ENCODE measurements around the gene PANK1.

PANK1 gene

GRCh38 chr10:89634637-89635036 lies 10.4 kb downstream of the PANK1 start:
- TF ChIP-seq CTCF (conservative IDR thresholded peaks at IDR 0.05): no peak

GRCh38 chr10:89633484-89633883 lies 11.6 kb downstream of the PANK1 start:
- no peak for TF ChIP-seq CTCF (conservative IDR thresholded peaks at IDR 0.05)
- H3K27ac ChIP-seq: no peak overlapping the region

More at GRCh38 chr10:89634637-89635036, 10.4 kb downstream of the PANK1 start:
- H3K27ac ChIP-seq: no peak overlapping the region

GRCh38 chr10:89632824-89633223 lies 12.2 kb downstream of the PANK1 start:
- TF ChIP-seq CTCF (conservative IDR thresholded peaks at IDR 0.05): no peak
- no peak overlapping the region for H3K27ac ChIP-seq

GRCh38 chr10:89627830-89628229 lies 17.2 kb downstream of the PANK1 start:
- no peak overlapping the region for H3K27ac ChIP-seq
- TF ChIP-seq CTCF (conservative IDR thresholded peaks at IDR 0.05): no peak

- no peak overlapping the region for H3K27ac ChIP-seq
- no peak for TF ChIP-seq CTCF (conservative IDR thresholded peaks at IDR 0.05)
These were observed 19.8 kb downstream of the PANK1 start for GRCh38 chr10:89625041-89625765.

- TF ChIP-seq CTCF (conservative IDR thresholded peaks at IDR 0.05): no peak
- H3K27ac ChIP-seq: no peak overlapping the region
These were observed 21.0 kb downstream of the PANK1 start for GRCh38 chr10:89624020-89624419.

- no peak for TF ChIP-seq CTCF (conservative IDR thresholded peaks at IDR 0.05)
- no peak overlapping the region for H3K27ac ChIP-seq
These were observed 22.9 kb downstream of the PANK1 start for GRCh38 chr10:89622151-89622550.
